ENCODE measurements around the gene NDUFA11. TPM values are rescaled to one million over a fixed set of nuclear protein-coding genes. Genes with fewer than 3 reads are reported as not detected.
"Not testable (repeated sequence)": the region's sequence is repeated elsewhere in the genome, so short reads cannot be mapped to it uniquely, and the experiment has no call there.

Gene NDUFA11
- total and polyA plus RNA-seq, 2 of the 4 experiments (the other 2 are of a cell fraction), result 375 to 1,276 TPM

DNA sequence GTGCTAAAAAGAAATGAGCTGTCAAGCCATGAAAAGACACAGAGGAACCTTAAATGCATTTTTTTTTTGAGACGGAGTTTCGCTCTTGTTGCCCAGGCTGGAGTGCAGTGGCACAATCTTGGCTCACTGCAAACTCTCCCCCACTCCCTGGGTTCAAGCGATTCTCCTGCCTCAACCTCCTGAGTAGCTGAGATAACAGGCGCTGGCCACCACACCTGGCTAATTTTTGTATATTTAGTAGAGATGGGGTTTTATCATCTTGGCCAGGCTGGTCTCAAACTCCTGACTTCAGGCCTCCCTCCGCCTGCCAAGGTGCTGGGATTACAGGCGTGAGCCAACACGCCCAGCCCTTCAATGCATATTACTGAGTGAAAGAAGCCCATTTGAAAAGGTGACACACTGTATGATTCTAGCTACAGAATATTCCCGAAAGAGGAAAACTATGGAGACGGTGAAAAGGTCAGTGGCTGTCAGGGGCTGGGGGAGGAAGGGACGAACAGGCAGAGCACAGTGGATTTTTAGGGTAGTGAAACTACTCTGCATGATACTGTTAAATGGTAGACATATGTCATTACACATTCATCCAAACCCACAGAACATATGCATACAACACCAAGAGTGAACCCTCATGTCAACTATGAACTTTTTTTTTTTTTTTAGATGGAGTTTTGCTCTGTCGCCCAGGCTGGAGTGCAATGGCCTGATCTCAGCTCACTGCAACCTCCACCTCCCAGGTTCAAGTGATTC lies 19.4 kb downstream of the NDUFA11 start:
- H3K9me1 ChIP-seq (ENCODE audit: insufficient read depth, low read length); H2BK15ac ChIP-seq (ENCODE audit: low read depth, low read length); H3K18ac ChIP-seq (ENCODE audit: low read depth, low read length); H4K8ac ChIP-seq (ENCODE audit: low read depth in 2 of 2, low read length in 2 of 2); H3K27ac ChIP-seq (ENCODE audit: insufficient read depth, low read length); H3K36me3 ChIP-seq (ENCODE audit: control insufficient read depth, insufficient read depth, low read length); in situ Hi-C loops (cut with MboI; ENCODE audit: low sequenced_read_pairs); H4K91ac ChIP-seq (ENCODE audit: insufficient read depth, low read depth, low read length); intact Hi-C loops (cut with micrococcal nuclease); H2AFZ ChIP-seq (replicated peaks; ENCODE audit: low read length, poor library complexity); H3K4me3 ChIP-seq (ENCODE audit: insufficient read depth, low read depth, low read length); H3K9me3 ChIP-seq (ENCODE audit: control insufficient read depth, insufficient read depth, low read length); dilution Hi-C loops (cut with HindIII; ENCODE audit: low sequenced_read_pairs, unreplicated experiment); H3K4me2 ChIP-seq (ENCODE audit: low read depth, low read length); ATAC-seq (ENCODE audit: low read depth); H3K23ac ChIP-seq (ENCODE audit: low read depth, low read length); H3K4ac ChIP-seq (ENCODE audit: low read depth, low read length); H4K5ac ChIP-seq (ENCODE audit: low read depth, low read length); H3K14ac ChIP-seq (replicated peaks; ENCODE audit: low read depth, low read length); H2AK9ac ChIP-seq (replicated peaks; ENCODE audit: low read depth, low read length, poor library complexity); H2AK5ac ChIP-seq (ENCODE audit: low read depth, low read length); H2BK20ac ChIP-seq (ENCODE audit: low read depth, low read length); H2BK5ac ChIP-seq (ENCODE audit: low read depth, low read length, poor library complexity, severe bottlenecking); H3K27me3 ChIP-seq (ENCODE audit: control insufficient read depth, insufficient read depth, low read length); H3K79me1 ChIP-seq (ENCODE audit: low read depth in 1 of 2, low read length in 2 of 2); H3K9ac ChIP-seq (ENCODE audit: low read depth, low read length); BruUV-seq (replicated peaks); H3K56ac ChIP-seq (ENCODE audit: extremely low read depth, insufficient read depth, low read length); H2BK120ac ChIP-seq (ENCODE audit: low read depth, low read length); DNase-seq; H4K20me1 ChIP-seq (ENCODE audit: insufficient read depth, low read length); POLR2A ChIA-PET (ENCODE audit: unreplicated experiment): not testable (repeated sequence)
- peaks cover 13% of the 10 kb centered on the region for H3K4me1 ChIP-seq (ENCODE audit: control insufficient read depth, insufficient read depth, low read length)
- CTCF ChIA-PET, result interaction anchor here (1.2 kb wide), 1 partner anchor 80 kb away, joined by 5 read pairs; no protein-coding TSS in a partner anchor
- WGBS, 2 experiments (ENCODE audit: extremely low coverage in 2 of 2, insufficient read length in 1 of 2), result no CpG with 5 or more reads among the region's 11 CpGs

DNA sequence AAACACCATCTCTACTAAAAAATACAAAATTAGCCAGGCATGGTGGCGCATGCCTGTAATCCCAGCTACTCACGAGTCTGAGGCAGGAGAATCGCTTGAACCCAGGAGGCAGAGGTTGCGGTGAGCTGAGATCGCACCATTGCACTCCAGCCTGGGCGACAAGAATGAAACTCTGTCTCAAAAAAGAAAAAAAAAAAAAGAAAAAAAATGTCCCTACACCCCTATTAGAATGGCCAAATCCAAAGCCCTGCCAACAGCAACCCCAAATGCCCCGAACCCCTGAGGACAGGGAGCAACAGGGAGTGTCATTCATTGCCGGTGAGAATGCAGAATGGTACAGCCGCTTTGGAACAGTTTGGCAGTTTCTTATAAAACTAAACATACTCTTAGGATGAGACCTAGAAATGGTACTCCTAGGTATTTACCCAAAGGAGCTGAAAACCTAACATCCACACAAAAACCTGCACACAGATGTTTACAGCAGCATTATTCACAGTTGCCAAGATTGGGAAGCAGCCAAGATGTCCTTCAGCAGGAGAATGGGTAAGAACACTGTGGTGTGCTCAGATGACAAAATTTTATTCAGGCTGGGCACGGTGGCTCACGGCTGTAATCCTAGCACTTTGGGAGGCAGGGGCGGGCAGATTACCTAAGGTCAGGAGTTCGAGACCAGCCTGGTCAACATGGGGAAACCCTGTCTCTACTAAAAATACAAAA lies 20.3 kb downstream of the NDUFA11 start:
- H2AFZ ChIP-seq (replicated peaks; ENCODE audit: low read length, poor library complexity); H3K27ac ChIP-seq (ENCODE audit: insufficient read depth, low read length); H3K23ac ChIP-seq (ENCODE audit: low read depth, low read length); H3K4ac ChIP-seq (ENCODE audit: low read depth, low read length); BruUV-seq (replicated peaks); ATAC-seq (ENCODE audit: low read depth); in situ Hi-C loops (cut with MboI; ENCODE audit: low sequenced_read_pairs); POLR2A ChIA-PET (ENCODE audit: unreplicated experiment); H2AK5ac ChIP-seq (ENCODE audit: low read depth, low read length); H3K4me2 ChIP-seq (ENCODE audit: low read depth, low read length); H3K14ac ChIP-seq (replicated peaks; ENCODE audit: low read depth, low read length); DNase-seq; H3K9me1 ChIP-seq (ENCODE audit: insufficient read depth, low read length); H3K79me1 ChIP-seq (ENCODE audit: low read depth in 1 of 2, low read length in 2 of 2); H3K18ac ChIP-seq (ENCODE audit: low read depth, low read length); H3K9ac ChIP-seq (ENCODE audit: low read depth, low read length); H4K5ac ChIP-seq (ENCODE audit: low read depth, low read length); H3K36me3 ChIP-seq (ENCODE audit: control insufficient read depth, insufficient read depth, low read length); H3K56ac ChIP-seq (ENCODE audit: extremely low read depth, insufficient read depth, low read length); H4K91ac ChIP-seq (ENCODE audit: insufficient read depth, low read depth, low read length); H2BK15ac ChIP-seq (ENCODE audit: low read depth, low read length); intact Hi-C loops (cut with micrococcal nuclease); H3K4me3 ChIP-seq (ENCODE audit: insufficient read depth, low read depth, low read length); dilution Hi-C loops (cut with HindIII; ENCODE audit: low sequenced_read_pairs, unreplicated experiment); H3K27me3 ChIP-seq (ENCODE audit: control insufficient read depth, insufficient read depth, low read length); H3K9me3 ChIP-seq (ENCODE audit: control insufficient read depth, insufficient read depth, low read length); H2AK9ac ChIP-seq (replicated peaks; ENCODE audit: low read depth, low read length, poor library complexity); H2BK5ac ChIP-seq (ENCODE audit: low read depth, low read length, poor library complexity, severe bottlenecking); H4K8ac ChIP-seq (ENCODE audit: low read depth in 2 of 2, low read length in 2 of 2); H2BK20ac ChIP-seq (ENCODE audit: low read depth, low read length); H4K20me1 ChIP-seq (ENCODE audit: insufficient read depth, low read length); H2BK120ac ChIP-seq (ENCODE audit: low read depth, low read length): not testable (repeated sequence)
- CTCF ChIA-PET, result interaction anchor here (1.2 kb wide), 1 partner anchor 79 kb away, joined by 5 read pairs; no protein-coding TSS in a partner anchor
- 26% methylated on average over 3 of the region's 13 CpGs; no CpG with 5 or more reads in 1 of the 2 experiments for WGBS, 2 experiments (ENCODE audit: extremely low coverage in 2 of 2, insufficient read length in 1 of 2)
- H3K4me1 ChIP-seq (ENCODE audit: control insufficient read depth, insufficient read depth, low read length), result peaks cover 13% of the 10 kb centered on the region
